Lung (tissue), 12 donors: ENCODE results near the gene SEC11A. TPM values are rescaled to one million over a fixed set of nuclear protein-coding genes. Genes with fewer than 3 reads are reported as not detected.
A peak's percentile ranks its signal among the peaks of the same experiment; 100 is the strongest.

Experiments used
- ATAC-seq: fragments of 200-7000 bp; cut with Tn5 transposase; one replicate; pipeline ENCODE4 v1.9.1; 2020; ENCODE audit warnings: moderate number of reproducible peaks; ENCODE audit not compliant: insufficient read depth, low FRiP score
- DNase-seq, 3 donors: peaks; one replicate each; pipeline ENCODE4 v3.0.0-alpha.2; 2013 to 2017
- H3K27ac ChIP-seq, 2 donors: one replicate each; pipeline ENCODE4 v1.5.1; 2013; ENCODE audit warnings: mild to moderate bottlenecking in 2 of 2, moderate library complexity in 2 of 2, control low read depth in 1 of 2, inconsistent platforms in 1 of 2, low read depth in 1 of 2, low read length in 1 of 2
- H3K27me3 ChIP-seq, 3 donors: one replicate each; pipeline ENCODE4 v1.5.1; 2013; ENCODE audit warnings: low read length in 2 of 3; ENCODE audit not compliant: control insufficient read depth in 3 of 3, insufficient read depth in 3 of 3
- H3K36me3 ChIP-seq, 4 donors: one replicate each; pipeline ENCODE4 v1.5.1; 2013; ENCODE audit warnings: low read length in 4 of 4, mild to moderate bottlenecking in 1 of 4, moderate library complexity in 1 of 4; ENCODE audit not compliant: control insufficient read depth in 4 of 4, insufficient read depth in 4 of 4
- H3K4me1 ChIP-seq, 5 donors: one replicate each; pipeline ENCODE4 v1.5.1; 2013; ENCODE audit warnings: low read length in 5 of 5, mild to moderate bottlenecking in 2 of 5, moderate library complexity in 1 of 5; ENCODE audit not compliant: control insufficient read depth in 5 of 5, insufficient read depth in 5 of 5
- H3K4me3 ChIP-seq: one replicate; pipeline ENCODE4 v1.5.1; 2013; ENCODE audit warnings: mild to moderate bottlenecking, control low read depth, moderate library complexity
- H3K9ac ChIP-seq, 2 donors: one replicate each; pipeline ENCODE4 v1.5.1; 2013; ENCODE audit warnings: low read length in 2 of 2, control low read depth in 1 of 2; ENCODE audit not compliant: insufficient read depth in 1 of 2
- H3K9me3 ChIP-seq, 4 donors: one replicate each; pipeline ENCODE4 v1.5.1; 2013; ENCODE audit warnings: low read length in 3 of 4, mild to moderate bottlenecking in 1 of 4, moderate library complexity in 1 of 4; ENCODE audit not compliant: control insufficient read depth in 4 of 4, insufficient read depth in 3 of 4
- CTCF ChIP-seq: IDR thresholded peaks from 2 replicates; pipeline ENCODE4 v1.5.1; 2012; ENCODE audit warnings: mild to moderate bottlenecking; ENCODE audit errors: control extremely low read depth, extremely low read depth
- WGBS, 2 donors: extraction: QIAGEN DNeasy Blood & Tissue Kit; methylation state at CpG; one replicate each; pipeline ENCODE4 v1.1.7; 2013; 5-methylcytosine and 5-hydroxymethylcytosine counted together
- polyA plus RNA-seq, 2 donors: library from polyadenylated mRNA; stranded (reverse); fragments of 200-250 nt; gene quantifications; one replicate each; pipeline ENCODE4 v1.2.1, GENCODE V29; 2013
- total RNA-seq, 2 donors: library from RNA; depleted of rRNA in 1 of 2; stranded (reverse); fragments of >200 nt in 1 of 2; gene quantifications; one replicate each; pipeline ENCODE4 v1.2.1, GENCODE V29; 2014 to 2021
- donor health status: control.
- donor health status: control.
- donor health status: Bipolar disorder and iron deficiency.
- donor health status: healthy.
- donor health status: DM: yes; HTN: yes; CAD: no.

SEC11A gene
- total and polyA plus RNA-seq, 4 donors, result 119 to 170 (median 143) TPM

- TF ChIP-seq CTCF, result no peak
- WGBS, 2 donors, result 2 to 7% methylated on average over 1 of the region's 1 CpG
- peak in 1 of 3 donors; percentile 50 for DNase-seq
- peak; percentile 70 for ATAC-seq
- no peaks in the 10 kb centered on the region for H3K36me3 ChIP-seq
- no peaks in the 10 kb centered on the region for H3K9me3 ChIP-seq
- peak overlapping the region; percentile 49 to 62 for H3K27ac ChIP-seq
- H3K9ac ChIP-seq, result no peak overlapping the region
- no peak overlapping the region for H3K4me3 ChIP-seq
- no peaks in the 10 kb centered on the region for H3K4me1 ChIP-seq
- H3K27me3 ChIP-seq, result no peaks in the 10 kb centered on the region
These were observed 9.1 kb upstream of the SEC11A start for GRCh38 chr15:84725001-84725491.

- Histone ChIP-seq H3K9ac (no peak overlapping the region), H3K9me3 (no peaks in the 10 kb centered on the region), H3K27ac (no peak overlapping the region), H3K4me1 (peaks cover 0 to 1% (median 0%) of the 10 kb centered on the region in 5 donors), H3K27me3 (no peaks in the 10 kb centered on the region), H3K36me3 (no peaks in the 10 kb centered on the region), H3K4me3 (no peak overlapping the region)
- TF ChIP-seq CTCF, result no peak
- no peak for ATAC-seq
- DNase-seq, result no peak
- 84 to 90% methylated on average over 2 of the region's 2 CpGs for WGBS, 2 donors
These were observed 6.7 kb upstream of the SEC11A start for GRCh38 chr15:84722628-84723027.

- no peak overlapping the region for H3K4me3 ChIP-seq
- no peak for DNase-seq
- no peaks in the 10 kb centered on the region for H3K27me3 ChIP-seq
- TF ChIP-seq CTCF, result no peak
- H3K36me3 ChIP-seq, result peaks cover 0 to 1% (median 0%) of the 10 kb centered on the region in 4 donors
- peak overlapping the region in 1 of 2 donors; percentile 79 for H3K27ac ChIP-seq
- H3K4me1 ChIP-seq, result peaks cover 0 to 8% (median 0%) of the 10 kb centered on the region in 5 donors
- no peak overlapping the region for H3K9ac ChIP-seq
- H3K9me3 ChIP-seq, result no peaks in the 10 kb centered on the region
- no peak for ATAC-seq
- WGBS, 2 donors, result 56 to 69% methylated on average over 2 of the region's 2 CpGs
These were observed 5.4 kb upstream of the SEC11A start for GRCh38 chr15:84721371-84721770.
